HK-2 (cell line): ENCODE results near the gene COL2A1.
A peak's percentile ranks its signal among the peaks of the same experiment; 100 is the strongest.
"Not testable (repeated sequence)": the region's sequence is repeated elsewhere in the genome, so short reads cannot be mapped to it uniquely, and the experiment has no call there.

Experiments
- DNase-seq: peaks from one replicate; pipeline ENCODE4 v3.0.0-alpha.2; 2018; ENCODE audit not compliant: unreplicated experiment

Gene COL2A1

DNA sequence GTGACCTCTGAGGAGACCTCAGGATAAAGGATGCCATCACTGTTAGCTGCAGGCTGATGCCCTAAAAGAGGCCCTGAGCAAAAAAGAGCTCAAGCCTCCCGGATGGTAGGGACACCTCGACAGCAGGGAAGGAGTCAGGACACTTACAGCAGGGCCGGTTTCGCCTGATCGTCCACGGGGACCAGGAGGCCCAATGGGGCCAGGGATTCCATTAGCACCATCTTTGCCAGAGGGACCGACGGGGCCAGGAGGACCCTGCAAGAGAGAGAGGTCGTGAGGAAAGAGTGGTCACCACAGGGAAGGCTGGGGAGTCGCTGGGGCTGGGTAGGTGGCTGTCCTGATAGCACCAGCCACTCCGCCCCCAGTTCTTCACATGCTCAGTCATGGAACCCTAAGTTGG lies 28.5 kb downstream of the COL2A1 start:
- DNase-seq, result no peak

DNA sequence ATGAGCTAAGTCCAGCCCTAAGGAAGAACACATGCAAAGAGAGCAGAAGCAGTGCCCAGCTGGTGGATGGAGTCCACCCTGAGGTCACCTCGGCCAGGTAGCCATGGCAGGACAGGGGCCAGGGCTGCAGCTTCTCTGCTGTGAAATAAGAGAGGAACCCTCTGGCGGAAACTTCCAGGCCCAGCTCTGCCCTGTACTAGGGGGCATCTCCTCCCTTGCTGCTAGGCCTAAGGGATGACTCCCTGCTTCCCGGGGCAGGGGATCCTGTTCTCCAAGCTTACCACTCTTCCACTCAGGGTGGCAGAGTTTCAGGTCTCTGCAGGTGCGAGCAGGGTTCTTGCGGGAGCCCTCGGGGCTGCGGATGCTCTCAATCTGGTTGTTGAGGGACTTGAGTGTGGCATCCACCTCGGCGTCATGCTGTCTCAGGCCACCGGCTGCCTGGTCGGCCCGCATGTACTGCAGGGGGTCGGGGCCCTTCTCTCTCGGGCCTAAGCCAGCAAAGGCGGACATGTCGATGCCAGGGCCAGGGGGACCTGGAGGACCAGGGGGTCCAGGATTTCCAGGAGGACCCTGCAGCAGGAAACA lies 29.1 kb downstream of the COL2A1 start:
- DNase-seq, result no peak

DNA sequence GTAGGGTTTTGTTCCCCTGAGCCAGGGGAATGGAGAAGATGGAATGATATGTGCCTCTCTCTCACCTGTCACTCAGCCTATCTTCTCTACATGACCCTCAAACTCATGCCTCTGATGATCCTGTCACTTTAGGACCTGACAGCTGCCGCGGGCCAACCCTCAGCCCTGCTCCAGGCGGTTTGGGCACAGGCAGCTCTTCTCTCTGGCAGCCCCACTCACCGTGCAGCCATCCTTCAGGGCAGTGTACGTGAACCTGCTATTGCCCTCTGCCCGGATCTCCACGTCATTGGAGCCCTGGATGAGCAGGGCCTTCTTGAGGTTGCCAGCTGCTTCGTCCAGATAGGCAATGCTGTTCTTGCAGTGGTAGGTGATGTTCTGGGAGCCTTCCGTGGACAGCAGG lies 30.4 kb downstream of the COL2A1 start:
- DNase-seq, result no peak

DNA sequence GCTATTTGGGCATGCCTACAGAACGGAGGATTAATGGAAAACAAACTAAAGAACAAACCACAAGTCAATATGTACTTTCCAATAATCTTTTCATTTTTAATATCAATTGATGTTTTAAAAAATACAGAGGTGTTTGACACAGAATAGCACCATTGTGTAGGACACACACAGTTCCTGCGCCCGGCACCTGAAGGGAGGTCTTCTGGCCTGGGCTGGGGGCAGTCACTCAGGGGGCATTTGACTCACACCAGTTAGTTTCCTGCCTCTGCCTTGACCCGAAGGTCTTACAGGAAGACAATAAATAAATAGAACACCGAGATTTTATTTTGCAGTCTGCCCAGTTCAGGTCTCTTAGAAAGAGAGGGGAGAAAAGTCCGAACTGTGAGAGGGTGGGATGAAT lies 31.4 kb downstream of the COL2A1 start:
- DNase-seq, result no peak

DNA sequence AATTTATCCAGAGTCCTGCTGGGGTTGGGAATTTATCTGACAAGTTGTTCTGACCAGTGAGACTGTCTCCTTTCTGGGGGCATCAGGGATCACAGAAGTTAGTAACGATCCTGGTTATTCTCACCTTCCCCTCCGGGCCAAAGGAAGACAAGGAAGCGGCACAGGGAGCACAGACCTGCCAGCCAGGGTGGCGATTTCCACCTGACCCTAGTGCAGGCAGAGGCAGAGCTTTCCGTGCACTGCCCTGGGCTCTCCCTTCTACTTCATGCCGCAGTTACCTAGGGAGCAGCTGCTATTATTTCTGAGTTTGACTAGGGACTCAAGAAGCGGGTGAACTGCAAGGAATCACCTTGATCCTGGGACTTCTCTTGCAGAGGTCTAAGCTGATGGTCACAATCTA lies 33.4 kb downstream of the COL2A1 start:
- no peak for DNase-seq

DNA sequence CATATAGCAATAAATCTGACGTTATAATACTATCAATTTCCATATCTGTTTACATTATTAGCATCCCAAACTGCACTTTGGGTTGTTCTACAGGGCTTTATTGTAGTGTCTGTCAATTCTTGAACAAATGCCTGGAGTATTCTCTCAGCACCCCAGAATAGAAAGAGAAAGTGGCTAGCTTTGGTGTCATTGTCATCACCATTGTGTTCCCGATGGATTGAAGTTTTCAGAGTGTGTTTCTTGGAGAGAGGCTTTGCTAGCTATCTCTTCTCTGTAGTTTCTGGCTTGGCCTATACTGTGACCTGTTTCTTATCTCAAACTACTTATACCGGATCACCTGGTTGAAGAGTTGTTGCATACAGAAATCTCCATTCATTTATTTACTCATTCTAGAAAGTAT lies 34.4 kb downstream of the COL2A1 start:
- no peak for DNase-seq

DNA sequence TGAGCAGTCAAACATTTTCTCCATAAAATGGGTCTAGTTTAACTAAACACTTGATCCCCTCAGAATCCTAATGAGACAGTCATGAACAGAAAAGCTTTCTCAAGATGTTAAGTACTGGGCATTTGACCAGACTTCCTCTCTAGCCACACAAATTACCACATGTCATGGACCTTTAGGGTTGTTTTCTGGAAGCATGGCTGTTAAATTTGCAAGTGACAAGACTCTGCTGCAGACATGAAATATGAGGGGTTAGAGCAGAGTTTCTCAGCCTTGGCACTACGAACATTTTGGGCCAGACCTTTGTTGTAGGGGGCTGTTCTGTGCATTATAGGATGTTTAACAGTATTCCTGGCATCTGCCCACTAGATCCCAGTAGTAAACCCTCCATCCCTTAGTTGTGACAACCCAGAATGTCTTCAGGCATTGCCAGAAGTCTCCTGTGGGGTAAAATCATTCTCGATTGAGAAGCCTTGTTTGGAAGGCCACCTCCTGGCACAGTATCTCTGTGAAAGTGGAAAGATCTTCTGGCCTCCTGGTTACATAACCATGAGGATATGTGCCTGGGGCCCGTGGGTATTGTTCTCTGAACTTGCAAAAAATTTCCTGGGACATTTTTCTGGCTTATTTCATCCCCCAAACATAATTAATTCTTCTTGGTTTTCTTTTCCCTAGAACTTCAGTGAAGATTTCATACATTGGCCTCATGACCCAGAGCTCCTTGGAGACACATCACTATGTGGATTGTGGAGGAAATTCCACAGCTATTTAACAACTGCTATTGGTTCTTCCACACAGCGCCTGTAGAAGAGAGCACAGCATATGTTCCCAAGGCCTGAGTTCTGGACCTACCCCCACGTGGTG lies 36.6 kb downstream of the COL2A1 start:
- no peak for DNase-seq

DNA sequence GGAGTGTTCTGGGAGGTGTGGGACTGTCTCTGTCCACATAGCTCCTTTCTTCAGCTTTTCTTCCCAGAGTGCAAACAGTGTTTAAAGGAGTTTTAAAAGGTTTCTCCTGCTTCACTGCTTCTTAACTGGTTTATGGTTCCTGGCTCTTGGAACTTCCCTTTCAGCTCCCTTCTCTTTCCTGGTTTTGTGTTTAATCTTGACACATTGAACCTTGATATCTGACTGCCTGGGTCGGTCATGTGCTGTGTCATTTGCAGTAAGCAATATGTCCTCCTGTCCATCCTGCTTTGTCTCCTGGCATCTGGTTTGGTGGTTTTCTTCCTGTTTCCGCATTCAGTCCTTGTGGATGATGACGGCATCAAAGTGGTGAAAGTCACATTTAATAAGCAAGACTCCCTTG lies 38.7 kb downstream of the COL2A1 start:
- no peak for DNase-seq

DNA sequence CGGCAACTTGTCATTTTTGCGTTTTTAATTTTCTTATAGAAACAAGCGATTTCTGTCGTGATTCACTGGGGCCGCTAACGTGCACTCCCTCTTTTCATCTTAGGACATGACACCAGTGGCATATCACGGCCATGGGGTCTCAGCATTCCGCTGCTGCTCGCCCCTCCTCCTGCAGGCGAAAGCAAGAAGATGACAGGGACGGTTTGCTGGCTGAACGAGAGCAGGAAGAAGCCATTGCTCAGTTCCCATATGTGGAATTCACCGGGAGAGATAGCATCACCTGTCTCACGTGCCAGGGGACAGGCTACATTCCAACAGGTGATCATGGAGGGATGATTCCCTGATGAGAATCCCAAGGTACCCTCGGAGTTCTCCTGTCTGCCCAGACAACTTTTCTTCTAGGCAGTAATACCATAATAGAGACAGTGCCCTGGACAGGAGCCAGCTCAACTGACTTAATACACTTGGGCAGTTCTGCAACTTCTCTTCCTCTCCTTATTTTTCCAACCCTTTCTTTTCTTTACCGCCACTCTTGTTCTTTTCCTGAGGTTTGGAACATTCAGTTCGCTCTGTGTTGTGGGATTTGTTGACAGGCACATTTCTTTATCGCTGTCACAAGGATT lies 40.1 kb downstream of the COL2A1 start:
- no peak for DNase-seq

DNA sequence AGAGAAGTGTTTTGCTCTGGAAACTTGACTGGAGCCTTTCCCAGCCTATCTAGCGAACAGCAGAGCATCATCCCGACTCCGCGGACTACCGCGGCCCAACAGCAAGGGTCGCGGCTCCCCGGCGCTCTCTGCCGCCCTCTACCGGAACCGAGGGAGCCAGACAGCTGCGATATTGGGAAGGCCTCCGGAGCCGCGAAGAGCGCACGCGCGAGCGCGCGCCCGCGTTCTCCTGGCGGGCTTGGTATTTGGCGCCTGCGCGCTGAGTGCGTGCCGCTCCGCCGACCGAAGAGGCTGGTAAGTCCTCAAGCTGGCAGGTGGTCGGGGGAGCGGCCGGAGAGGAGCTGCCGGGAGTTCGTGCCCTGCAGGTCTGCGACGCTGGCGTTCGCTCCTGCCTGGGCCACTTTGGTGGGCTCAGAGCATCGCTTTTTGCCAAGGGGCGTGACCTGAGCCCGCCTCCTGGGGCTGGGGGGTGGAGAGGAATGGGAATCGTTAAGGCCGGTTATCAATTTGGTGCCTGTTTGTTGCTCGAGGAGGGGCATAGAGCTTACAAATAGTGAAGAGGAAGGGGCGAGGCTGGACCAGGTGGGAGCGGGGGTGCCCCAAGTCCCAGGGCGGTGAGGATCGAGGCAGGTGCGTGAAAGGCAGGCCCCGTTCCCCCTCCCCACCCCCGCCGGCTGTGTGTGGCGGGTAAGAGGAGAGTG lies 40.8 kb downstream of the COL2A1 start, which contains the start of gene TMEM106C:
Gene TMEM106C, plus strand, starts transcription at position 257 of the 701 bp plus-strand sequence. CDS start 641 bp downstream, outside the sequence.
- peak; percentile 94 for DNase-seq

DNA sequence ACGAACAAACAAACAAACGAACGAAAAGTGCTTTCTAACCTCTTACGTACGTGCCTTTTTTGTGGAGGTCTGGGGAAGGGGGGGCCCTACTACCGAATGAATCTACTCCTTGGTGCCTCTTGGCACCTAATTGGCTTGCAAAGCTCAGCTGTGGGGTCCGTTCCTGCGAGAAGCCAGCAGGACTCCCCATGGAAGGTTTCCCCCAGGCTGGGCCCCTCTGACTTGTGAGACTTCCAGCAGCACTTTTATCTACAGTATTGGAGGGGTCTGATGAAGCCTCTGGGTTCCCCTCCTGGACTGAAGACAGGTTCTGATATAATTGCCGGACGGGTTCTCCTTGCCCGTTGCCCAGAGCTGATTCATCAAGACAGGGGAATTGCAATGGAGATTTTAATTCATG lies 42.1 kb downstream of the COL2A1 start:
- no peak for DNase-seq

DNA sequence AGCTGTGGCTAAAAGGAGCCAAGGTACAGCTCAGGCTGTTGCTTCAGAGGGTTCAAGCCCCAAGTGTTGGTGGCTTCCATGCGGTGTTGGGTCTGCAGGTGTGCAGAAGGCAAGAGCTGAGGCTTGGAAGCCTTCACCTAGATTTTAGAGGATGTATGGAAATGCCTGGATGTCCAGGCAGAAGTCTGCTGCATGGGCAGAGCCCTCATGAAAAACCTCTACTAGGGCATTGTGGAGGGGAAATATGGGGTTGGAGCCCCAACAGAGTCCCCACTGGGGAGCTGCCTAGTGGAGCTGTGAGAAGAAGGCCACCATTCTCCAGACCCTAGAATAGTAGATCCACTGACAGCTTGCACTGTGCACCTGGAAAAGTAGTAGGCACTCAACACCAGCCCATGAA lies 46.6 kb downstream of the COL2A1 start:
- not testable (repeated sequence) for DNase-seq

DNA sequence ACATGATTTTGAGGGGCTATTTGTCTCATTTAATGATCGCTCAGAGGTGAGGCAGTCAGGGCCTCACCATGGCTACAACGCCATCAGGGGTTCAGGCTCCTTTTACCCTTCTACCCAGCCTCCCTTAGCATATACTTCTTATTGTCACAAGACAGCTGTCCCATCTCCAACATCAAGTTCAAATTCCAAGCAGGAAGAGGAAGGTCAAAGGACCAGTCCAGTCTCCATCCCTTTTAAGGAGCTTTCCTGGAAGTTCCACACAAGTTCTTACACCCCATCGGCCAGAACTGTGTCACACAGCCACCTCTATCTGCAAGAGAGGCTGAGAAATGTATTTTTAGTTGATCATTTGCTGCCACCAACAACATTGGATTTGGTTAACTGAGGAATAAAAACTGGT lies 49.2 kb downstream of the COL2A1 start:
- DNase-seq, result no peak

DNA sequence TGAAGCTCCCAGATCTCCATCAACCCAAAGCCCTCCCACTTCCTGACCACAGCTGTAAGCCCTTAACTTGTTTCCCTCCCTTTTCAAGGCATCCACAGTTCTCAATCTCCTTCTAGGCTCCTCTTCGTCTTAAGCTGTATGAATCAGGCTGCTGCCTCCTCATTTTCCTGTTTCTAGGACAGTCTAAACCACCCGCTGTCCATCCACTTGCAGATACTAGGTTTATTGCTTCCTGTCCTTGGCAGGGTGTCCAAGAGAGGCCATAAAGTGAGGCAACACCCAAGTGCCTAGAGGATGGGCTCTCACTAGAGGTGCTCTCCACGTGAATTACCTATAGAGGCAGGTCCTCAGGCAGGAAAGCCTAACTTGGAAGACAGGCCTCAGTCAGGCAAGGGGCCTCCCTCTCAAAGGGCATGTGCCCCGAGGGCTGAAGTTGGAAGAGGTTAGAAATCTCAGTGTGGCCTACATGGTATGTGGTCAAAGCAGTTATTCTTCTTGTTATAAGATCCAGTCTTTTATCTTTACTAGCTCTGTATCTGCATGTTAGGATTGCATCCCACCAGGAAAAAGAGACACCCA lies 49.7 kb downstream of the COL2A1 start:
- no peak for DNase-seq

DNA sequence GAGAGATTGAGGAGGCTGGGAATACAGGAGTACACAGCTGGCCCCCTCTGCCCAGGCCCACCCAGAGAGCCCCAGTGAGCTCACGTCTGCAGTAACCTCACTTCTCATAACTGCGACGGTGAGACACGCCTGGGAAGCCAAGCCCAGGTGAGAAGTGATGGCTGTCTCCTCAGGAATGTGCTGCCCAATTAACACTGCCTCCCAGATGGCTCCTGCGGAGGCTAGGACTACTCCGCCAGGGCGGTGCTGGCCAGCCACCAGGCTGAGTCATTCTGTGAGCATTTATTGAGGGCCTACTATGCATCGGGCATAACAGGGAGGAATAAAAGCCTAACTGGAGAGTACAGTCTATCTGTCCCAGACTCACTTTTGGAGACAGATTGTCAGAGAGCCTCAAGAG lies 50.2 kb downstream of the COL2A1 start:
- DNase-seq, result no peak

DNA sequence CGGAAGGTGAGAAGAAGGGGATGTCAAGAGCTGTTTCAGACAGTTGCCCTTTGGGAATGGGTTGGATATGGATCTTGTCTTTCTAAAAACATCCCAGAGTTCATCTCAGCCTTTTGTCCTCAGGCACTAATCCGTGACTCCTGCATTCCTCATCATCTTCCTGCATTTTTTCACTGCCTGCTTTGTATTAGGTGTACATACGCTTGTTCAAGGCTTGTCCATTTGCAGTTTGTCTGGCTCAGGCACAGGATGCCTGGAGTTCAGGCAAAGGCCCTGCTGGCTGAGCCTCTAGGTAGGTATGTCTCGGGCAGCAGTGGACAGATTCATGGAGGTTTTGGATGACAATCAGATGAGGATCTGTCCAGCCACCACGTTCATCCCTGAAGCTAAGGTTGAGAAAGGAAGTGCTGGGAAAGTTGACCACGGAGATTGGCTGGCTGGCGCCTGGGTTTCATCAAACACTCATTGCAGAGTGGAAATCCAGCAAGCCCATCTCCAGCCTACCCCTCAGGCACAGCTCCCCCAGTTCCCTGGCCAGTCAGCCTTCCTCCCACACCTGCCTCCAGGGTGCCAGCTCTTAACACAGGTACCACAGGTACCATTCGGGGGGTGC lies 53.3 kb downstream of the COL2A1 start:
- DNase-seq, result no peak

DNA sequence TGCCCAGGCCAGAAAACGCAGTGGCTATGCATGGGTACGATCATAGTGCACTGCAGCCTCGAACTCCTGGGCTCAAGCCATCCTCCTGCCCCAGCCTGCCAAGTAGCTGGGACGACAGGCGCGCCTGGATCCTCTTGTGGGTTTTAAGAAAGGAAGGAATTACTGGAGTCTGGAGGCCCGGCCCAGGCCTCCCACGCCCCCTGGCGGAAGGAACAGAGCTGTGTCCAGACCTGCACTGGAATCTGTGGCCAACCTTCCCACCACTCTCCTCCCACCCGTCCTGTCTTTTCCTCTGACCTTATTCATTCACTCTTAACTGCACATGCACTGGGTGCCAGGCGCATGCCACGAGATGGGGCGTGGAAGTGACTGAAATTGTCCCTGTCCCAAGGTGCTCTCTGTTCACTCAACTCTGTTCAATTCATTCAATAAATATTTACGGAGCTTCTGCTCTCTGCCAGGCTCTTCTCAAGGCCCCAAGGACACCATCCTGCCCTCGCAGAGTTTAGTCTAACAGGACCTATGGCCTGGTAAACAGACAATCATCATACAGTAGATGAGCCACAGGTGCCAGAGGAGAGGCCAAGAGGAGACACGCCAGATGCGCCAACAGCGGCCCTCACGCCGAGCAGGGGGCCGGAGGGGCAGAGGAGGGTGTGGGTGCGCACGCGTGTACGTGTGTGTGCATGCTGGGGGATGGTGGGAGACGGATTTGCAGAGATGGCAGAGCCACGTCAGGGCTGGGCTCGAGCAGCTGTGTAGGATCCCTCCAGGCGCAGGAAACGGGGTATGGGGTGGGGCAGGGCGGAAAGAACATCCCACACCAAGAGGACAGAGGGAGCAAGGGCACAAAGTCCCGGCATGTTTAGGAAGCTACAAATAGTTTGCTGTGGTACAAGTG lies 54.6 kb downstream of the COL2A1 start:
- DNase-seq, result peak; percentile 83

DNA sequence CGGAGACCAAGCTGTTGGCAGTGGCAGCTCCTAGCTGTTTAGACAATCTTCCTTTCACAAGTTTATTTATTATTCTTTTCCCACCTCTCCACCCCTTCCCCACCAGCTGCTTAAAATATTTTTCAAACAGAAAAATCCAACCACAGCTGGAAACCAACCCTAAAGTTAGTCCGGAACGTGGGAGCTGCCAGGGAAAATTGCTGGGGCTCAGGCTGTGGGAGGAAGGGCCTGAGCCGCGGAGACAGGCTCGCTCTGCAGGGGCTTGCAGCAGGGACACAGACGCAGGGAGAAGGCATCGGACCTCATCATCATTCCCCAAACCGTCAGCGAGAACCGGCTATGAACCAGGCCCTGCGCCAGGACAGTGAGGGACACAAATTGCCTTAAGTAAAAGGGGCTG lies 56.9 kb downstream of the COL2A1 start:
- DNase-seq, result no peak

DNA sequence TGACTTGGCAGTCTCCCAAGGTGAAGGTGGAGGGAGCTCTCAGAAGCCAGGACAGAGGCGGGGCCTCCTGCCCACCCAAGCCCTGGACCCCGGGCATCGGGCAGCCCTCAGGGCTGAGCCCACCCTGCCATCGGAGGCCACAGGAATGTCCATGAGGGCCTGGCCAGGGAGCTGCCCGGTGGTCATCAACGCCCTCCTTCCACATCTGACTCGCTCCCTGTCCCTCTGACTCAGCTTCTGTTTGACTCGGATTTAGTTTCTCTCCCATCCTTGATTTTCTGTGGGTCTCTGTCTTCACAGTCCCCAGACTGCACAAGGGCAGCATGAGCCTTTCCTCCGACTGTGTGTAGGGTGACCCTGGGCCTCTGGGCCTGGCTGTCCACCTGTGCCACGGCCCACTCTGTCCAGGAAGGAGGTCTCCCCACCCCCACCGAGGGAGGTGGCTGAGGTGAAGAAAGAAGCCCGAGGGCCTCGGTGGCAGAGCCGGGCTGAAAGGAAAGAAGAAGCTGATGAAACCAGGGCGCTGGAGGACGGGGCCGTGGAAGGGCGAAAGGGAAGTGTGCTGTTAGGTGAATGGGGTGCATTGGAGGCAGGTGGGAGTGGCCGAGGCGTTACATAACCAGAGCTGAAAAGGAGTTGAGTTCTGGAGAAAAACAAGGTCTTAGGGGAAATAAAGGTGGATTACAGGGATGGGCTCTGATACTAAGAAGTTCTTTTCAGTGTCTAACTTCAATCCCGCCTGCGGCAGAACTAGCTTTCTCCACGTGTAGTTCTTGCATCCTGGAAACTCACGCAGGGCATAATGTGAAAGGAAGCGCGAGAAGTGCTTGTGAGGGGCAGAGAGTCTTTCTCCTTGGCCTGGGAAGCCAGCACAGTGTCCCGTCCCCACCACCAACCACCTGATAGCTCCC lies 57.6 kb downstream of the COL2A1 start:
- peak; percentile 31 for DNase-seq
